H1 (cell line): ENCODE measurements around the gene LEPR. TPM values are rescaled to one million over a fixed set of nuclear protein-coding genes. Genes with fewer than 3 reads are reported as not detected.

Experiments
- CTCF ChIA-PET: fragments of 300-600 bp; sonication (Branson Sonifier 250); formaldehyde crosslinking; loops from one replicate; lab custom pipeline; 2021; ENCODE audit not compliant: partially characterized antibody; lab: Charles Lee
- POLR2A ChIA-PET: fragments of 300-600 bp; sonication (Branson Sonifier 250); formaldehyde crosslinking; loops from one replicate; lab custom pipeline; 2021; ENCODE audit warnings: inconsistent platforms; ENCODE audit not compliant: partially characterized antibody; lab: Charles Lee
- DNase-seq, 2 experiments: peaks; one replicate each; pipeline versions ENCODE4 v3.0.0 to v3.0.0-alpha.2; 2010 to 2022; ENCODE audit warnings: low spot score in 2 of 2, low read depth in 1 of 2, mixed read lengths in 1 of 2
- FAIRE-seq: peaks from 2 replicates; lab custom pipeline; 2011; peaks lifted over from hg19 to GRCh38; lab: Jason Lieb, UNC
- H2AFZ ChIP-seq: 2 replicates; pipeline ENCODE4 v1.8.1; 2012; ENCODE audit warnings: low read length, inconsistent platforms
- H2AK5ac ChIP-seq: 2 replicates; pipeline ENCODE4 v1.6.1; 2013; ENCODE audit warnings: low read depth, low read length
- H2BK120ac ChIP-seq: replicated peaks from 2 replicates; pipeline ENCODE3; 2013; ENCODE audit warnings: low read depth, low read length, inconsistent platforms
- H2BK12ac ChIP-seq: 2 replicates; pipeline ENCODE4 v1.6.1; 2013; ENCODE audit warnings: low read depth, low read length
- H2BK15ac ChIP-seq: 2 replicates; pipeline ENCODE4 v1.6.1; 2013; ENCODE audit warnings: low read length
- H2BK20ac ChIP-seq: 2 replicates; pipeline ENCODE4 v1.6.1; 2013; ENCODE audit warnings: low read length
- H2BK5ac ChIP-seq: 2 replicates; pipeline ENCODE4 v1.6.1; 2013; ENCODE audit warnings: low read depth, low read length
- H3K14ac ChIP-seq: 2 replicates; pipeline ENCODE4 v1.6.1; 2013; ENCODE audit warnings: inconsistent platforms; ENCODE audit not compliant: insufficient read length
- H3K18ac ChIP-seq: 2 replicates; pipeline ENCODE4 v1.6.1; 2013; ENCODE audit warnings: low read length; ENCODE audit errors: extremely low read depth
- H3K23ac ChIP-seq: 2 replicates; pipeline ENCODE4 v1.6.1; 2013; ENCODE audit warnings: inconsistent platforms; ENCODE audit not compliant: insufficient read length
- H3K23me2 ChIP-seq: 2 replicates; pipeline ENCODE4 v1.6.1; 2013; ENCODE audit warnings: low read depth, low read length
- H3K27ac ChIP-seq: 2 replicates; pipeline ENCODE4 v1.6.1; 2011; ENCODE audit warnings: low read depth, low read length, inconsistent platforms
- H3K27me3 ChIP-seq, 4 experiments: replicated peaks in 1 of 4; 1 replicate in 1 of 4; 2 replicates in 3 of 4; pipeline versions ENCODE4 v1.6.1 to v1.8.1; 2011 to 2013; ENCODE audit warnings: low read length in 3 of 4, mild to moderate bottlenecking in 3 of 4, inconsistent platforms in 2 of 4, mixed read lengths in 2 of 4, moderate library complexity in 1 of 4; ENCODE audit not compliant: control insufficient read depth in 3 of 4, insufficient read depth in 3 of 4; ENCODE audit errors: extremely low read depth in 1 of 4
- H3K36me3 ChIP-seq, 4 experiments: 2 replicates each; pipeline versions ENCODE4 v1.6.1 to v1.8.1; 2011 to 2013; ENCODE audit warnings: mild to moderate bottlenecking in 4 of 4, low read length in 3 of 4, moderate library complexity in 2 of 4, control low read depth in 1 of 4, inconsistent platforms in 1 of 4; ENCODE audit not compliant: insufficient read depth in 4 of 4, control insufficient read depth in 2 of 4
- H3K4ac ChIP-seq: replicated peaks from 2 replicates; pipeline ENCODE3; 2013; ENCODE audit warnings: low read length, low read depth, mixed read lengths, inconsistent platforms; ENCODE audit not compliant: insufficient read length
- H3K4me1 ChIP-seq, 4 experiments: replicated peaks in 1 of 4; 1 replicate in 1 of 4; 2 replicates in 3 of 4; pipeline versions ENCODE4 v1.6.1 to v1.8.1; 2011 to 2013; ENCODE audit warnings: low read length in 3 of 4, inconsistent platforms in 2 of 4, mixed read lengths in 1 of 4; ENCODE audit not compliant: insufficient read depth in 4 of 4, control insufficient read depth in 3 of 4
- H3K4me2 ChIP-seq, 2 experiments: 2 replicates each; pipeline versions ENCODE4 v1.6.1 to v1.8.1; 2011 to 2013; ENCODE audit warnings: low read depth in 2 of 2, low read length in 2 of 2, control low read depth in 1 of 2, inconsistent platforms in 1 of 2, mild to moderate bottlenecking in 1 of 2; ENCODE audit not compliant: insufficient read depth in 1 of 2
- H3K4me3 ChIP-seq, 4 experiments: fragments of 200-600, 300-600 bp in 1 of 4; sonication (generic), shearing (Covaris generic), sonication (Bioruptor Twin) in 1 of 4; 2 replicates each; pipeline versions ENCODE4 v1.5.1 to v1.8.1; 2011 to 2016; ENCODE audit warnings: low read length in 4 of 4, low read depth in 3 of 4, control low read depth in 2 of 4, inconsistent platforms in 2 of 4, mild to moderate bottlenecking in 2 of 4, mixed read lengths in 1 of 4, moderate library complexity in 1 of 4; ENCODE audit not compliant: insufficient read depth in 2 of 4; ENCODE audit errors: extremely low read depth in 1 of 4
- H3K56ac ChIP-seq: replicated peaks from 2 replicates; pipeline ENCODE3; 2013; ENCODE audit warnings: low read depth, mild to moderate bottlenecking, mixed read lengths, low read length, inconsistent platforms; ENCODE audit not compliant: insufficient read length
- H3K79me1 ChIP-seq: 2 replicates; pipeline ENCODE4 v1.6.1; 2013; ENCODE audit warnings: low read depth, low read length, control low read depth
- H3K79me2 ChIP-seq, 2 experiments: 2 replicates each; pipeline versions ENCODE4 v1.6.1 to v1.8.1; 2012 to 2013; ENCODE audit warnings: low read length in 2 of 2, mild to moderate bottlenecking in 2 of 2, inconsistent platforms in 1 of 2; ENCODE audit not compliant: insufficient read depth in 2 of 2, control insufficient read depth in 1 of 2
- H3K9ac ChIP-seq, 4 experiments: replicated peaks in 1 of 4; 1 replicate in 1 of 4; 2 replicates in 3 of 4; pipeline versions ENCODE4 v1.6.1 to v1.8.1; 2011 to 2013; ENCODE audit warnings: low read depth in 3 of 4, low read length in 3 of 4, control low read depth in 2 of 4, mild to moderate bottlenecking in 2 of 4, moderate library complexity in 2 of 4, inconsistent platforms in 1 of 4; ENCODE audit errors: extremely low read depth in 1 of 4
- H3K9me3 ChIP-seq, 2 experiments: 2 replicates each; pipeline versions ENCODE4 v1.6.1 to v1.8.1; 2012 to 2013; ENCODE audit warnings: mild to moderate bottlenecking in 2 of 2, moderate library complexity in 2 of 2, control low read depth in 1 of 2, inconsistent platforms in 1 of 2, low read depth in 1 of 2, low read length in 1 of 2, mixed read lengths in 1 of 2; ENCODE audit not compliant: insufficient read depth in 2 of 2
- H4K20me1 ChIP-seq, 2 experiments: replicated peaks in 1 of 2; 2 replicates each; pipeline versions ENCODE3 to v1.8.1; 2011 to 2013; ENCODE audit warnings: inconsistent platforms in 2 of 2, low read length in 2 of 2, mild to moderate bottlenecking in 1 of 2; ENCODE audit not compliant: insufficient read depth in 2 of 2, control insufficient read depth in 1 of 2
- H4K5ac ChIP-seq: 2 replicates; pipeline ENCODE4 v1.6.1; 2013; ENCODE audit warnings: low read length, low read depth, mixed read lengths, inconsistent platforms; ENCODE audit not compliant: insufficient read length
- H4K8ac ChIP-seq: 2 replicates; pipeline ENCODE4 v1.8.0; 2013; ENCODE audit warnings: mild to moderate bottlenecking, moderate library complexity, low read length, inconsistent platforms; ENCODE audit not compliant: insufficient read depth; ENCODE audit errors: extremely low read depth
- H4K91ac ChIP-seq: replicated peaks from 2 replicates; pipeline ENCODE3; 2013; ENCODE audit warnings: low read length, mixed read lengths, inconsistent platforms; ENCODE audit not compliant: insufficient read length
- GTF2F1 ChIP-seq: IDR thresholded peaks from 2 replicates; pipeline ENCODE4 v1.6.1; 2012; ENCODE audit warnings: low read depth, low read length, improper control_type of control experiment, borderline replicate concordance
- KDM4A ChIP-seq: IDR thresholded peaks from one replicate; pipeline ENCODE4 v1.7.1; 2012; ENCODE audit warnings: low read depth, mild to moderate bottlenecking, moderate library complexity, low read length, inconsistent platforms; ENCODE audit not compliant: severe bottlenecking
- ZNF274 ChIP-seq: IDR thresholded peaks from 2 replicates; pipeline ENCODE4 v1.7.0; 2012; ENCODE audit warnings: low read length, borderline replicate concordance; ENCODE audit errors: extremely low read depth
- WGBS, 2 experiments: shearing (Covaris generic) in 1 of 2; methylation state at CpG; one replicate each; pipeline versions ENCODE4 v1.1.6 to v1.1.7; 2013 to 2015; ENCODE audit warnings: low lambda C conversion rate in 2 of 2, mixed read lengths in 2 of 2, inconsistent platforms in 1 of 2, low coverage in 1 of 2, missing lambda C conversion rate in 1 of 2; ENCODE audit not compliant: insufficient replicate concordance in 2 of 2, insufficient coverage in 1 of 2, insufficient read length in 1 of 2; ENCODE audit errors: extremely low coverage in 1 of 2, missing lambda C conversion rate in 1 of 2; 5-methylcytosine and 5-hydroxymethylcytosine counted together
- polyA plus RNA-seq, 7 experiments: library from polyadenylated mRNA; depleted of rRNA in 3 of 7; stranded (reverse) in 5 of 7; unstranded in 2 of 7; fragments of >200 nt in 5 of 7; fragments of 200-250 nt in 2 of 7; gene quantifications; 1 replicate in 5 of 7; 2 replicates in 1 of 7; 4 replicates in 1 of 7; pipeline versions ENCODE4 v1.2.1 to v1.2.3, GENCODE V29; 2011 to 2013; ENCODE audit warnings: missing spikeins in 2 of 7, mixed read lengths in 2 of 7
- total RNA-seq: library from RNA; stranded (reverse); fragmentation: NEBNext Ultra II Directional; extraction: Animal tissue kit (Norgen Biotek cat#: 25700); gene quantifications from 2 replicates; pipeline ENCODE4 v1.2.1, GENCODE V29; 2021
- TF ChIP-seq, protein P1 (sequence below): IDR thresholded peaks from 2 replicates; pipeline ENCODE4 v1.6.1; 2011; ENCODE audit warnings: low read length, improper control_type of control experiment

The LEPR gene
- total and polyA plus RNA-seq, 2 of the 8 experiments (the other 6 are each of a cell fraction or from before 2014, with no cell fraction given): 1.3 to 3.9 TPM

DNA sequence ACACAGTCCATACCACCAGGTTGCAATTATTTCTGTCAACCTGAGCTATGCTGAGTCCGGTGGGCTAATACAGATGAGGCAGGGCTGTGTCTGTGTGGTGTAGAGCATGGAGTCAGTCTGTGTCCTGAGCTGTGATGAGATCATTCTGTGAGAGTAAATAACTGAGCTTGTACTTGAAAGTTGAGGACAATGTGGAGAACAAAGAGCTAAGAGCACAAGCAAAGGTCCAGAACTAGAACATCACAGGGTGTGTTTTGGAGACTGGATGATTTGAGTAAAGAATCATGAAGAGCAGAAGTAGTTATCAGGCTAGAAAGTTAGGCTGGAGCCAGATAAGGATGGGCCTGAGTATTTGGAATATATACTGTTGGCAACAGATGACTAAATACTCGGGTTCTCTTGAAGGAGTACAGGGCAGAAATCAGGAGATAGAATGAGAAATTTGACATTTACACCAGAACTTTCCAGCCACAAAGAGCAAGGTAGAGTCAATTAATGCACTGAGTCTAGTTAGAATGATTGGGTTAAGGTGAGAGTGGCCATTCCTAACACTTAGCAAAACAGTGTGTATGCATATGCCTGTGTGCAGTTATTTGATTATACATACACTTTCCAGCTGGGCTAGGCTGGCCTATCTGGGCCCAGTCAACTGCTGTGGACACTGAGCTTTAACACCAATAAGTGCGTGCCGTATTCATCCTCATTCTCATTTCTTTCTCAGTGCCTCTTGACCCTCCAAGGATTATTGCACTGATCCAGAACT, 48.8 kb downstream of the LEPR start:
- Histone ChIP-seq H3K4ac (no peak overlapping the region), H4K20me1 (no peaks in the 10 kb centered on the region), H3K4me3 (no peak overlapping the region), H4K5ac (no peak overlapping the region), H3K4me2 (no peak overlapping the region), H3K79me2 (no peaks in the 10 kb centered on the region), H3K56ac (no peak overlapping the region), H2BK15ac (no peak overlapping the region), H3K27me3 (no peaks in the 10 kb centered on the region), H2BK12ac (no peak overlapping the region), H3K14ac (no peak overlapping the region), H4K8ac (no peak overlapping the region), H3K9me3 (no peaks in the 10 kb centered on the region), H2BK5ac (no peak overlapping the region), H3K18ac (no peak overlapping the region), H3K27ac (no peak overlapping the region), H2AFZ (no peak overlapping the region), H3K23me2 (no peaks in the 10 kb centered on the region), H3K36me3 (no peaks in the 10 kb centered on the region), H2BK120ac (no peak overlapping the region), H3K9ac (no peak overlapping the region), H3K79me1 (no peaks in the 10 kb centered on the region; the same call in 1 of the 2 replicates), H2AK5ac (no peak overlapping the region), H2BK20ac (0 out of 2 replicates have a peak overlapping the region, but pooled peaks have one; percentile 0), H3K23ac (no peak overlapping the region), H3K4me1 (0 out of 7 replicates have a peak, but pooled peaks cover 0 to 1% (median 0%) of the 10 kb centered on the region in 4 experiments), H4K91ac (no peak overlapping the region)
- WGBS, 2 experiments: 64% methylated on average over 4 of the region's 4 CpGs; no CpG with 5 or more reads in 1 of the 2 experiments
- ChIA-PET POLR2A (no interaction called here), CTCF (interaction anchor here (0.6 to 4.3 kb wide), 9 partner anchors 10 to 296 kb away, joined by 3 to 29 read pairs (median 3); no protein-coding TSS in a partner anchor)
- FAIRE-seq (no peak), DNase-seq (no peak)
- TF ChIP-seq ZNF274 (no peak), KDM4A (no peak), GTF2F1 (no peak)
- TF ChIP-seq, protein P1, sequence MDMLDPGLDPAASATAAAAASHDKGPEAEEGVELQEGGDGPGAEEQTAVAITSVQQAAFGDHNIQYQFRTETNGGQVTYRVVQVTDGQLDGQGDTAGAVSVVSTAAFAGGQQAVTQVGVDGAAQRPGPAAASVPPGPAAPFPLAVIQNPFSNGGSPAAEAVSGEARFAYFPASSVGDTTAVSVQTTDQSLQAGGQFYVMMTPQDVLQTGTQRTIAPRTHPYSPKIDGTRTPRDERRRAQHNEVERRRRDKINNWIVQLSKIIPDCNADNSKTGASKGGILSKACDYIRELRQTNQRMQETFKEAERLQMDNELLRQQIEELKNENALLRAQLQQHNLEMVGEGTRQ: no peak
